CD4-positive, alpha-beta T cell treated with Interferon gamma for 1 hour (primary cell): ENCODE results near the gene ELMO1.

Source experiments
- DNase-seq: peaks from one replicate; pipeline ENCODE4 v3.0.0-alpha.2; 2020

Gene ELMO1

DNA sequence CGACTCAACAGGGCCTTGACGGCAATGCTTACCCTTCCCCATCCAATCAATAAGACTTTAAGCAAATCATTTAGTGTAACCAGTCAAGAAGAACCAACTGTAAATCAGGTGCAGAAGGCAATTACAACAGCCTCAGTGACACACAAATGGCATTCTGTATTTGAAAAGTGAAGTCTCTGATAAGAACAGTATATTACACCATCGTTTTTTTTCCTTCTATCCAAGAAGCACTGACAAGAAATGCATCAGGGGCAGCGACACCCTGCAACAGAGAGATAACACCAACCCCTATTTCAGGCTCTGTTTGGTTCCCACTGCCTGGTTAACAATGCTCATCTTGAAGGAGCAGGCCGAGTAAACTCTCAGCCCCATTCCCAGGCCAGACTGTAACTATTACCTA is 520.4 kb downstream of the ELMO1 start:
- DNase-seq, result no peak

DNA sequence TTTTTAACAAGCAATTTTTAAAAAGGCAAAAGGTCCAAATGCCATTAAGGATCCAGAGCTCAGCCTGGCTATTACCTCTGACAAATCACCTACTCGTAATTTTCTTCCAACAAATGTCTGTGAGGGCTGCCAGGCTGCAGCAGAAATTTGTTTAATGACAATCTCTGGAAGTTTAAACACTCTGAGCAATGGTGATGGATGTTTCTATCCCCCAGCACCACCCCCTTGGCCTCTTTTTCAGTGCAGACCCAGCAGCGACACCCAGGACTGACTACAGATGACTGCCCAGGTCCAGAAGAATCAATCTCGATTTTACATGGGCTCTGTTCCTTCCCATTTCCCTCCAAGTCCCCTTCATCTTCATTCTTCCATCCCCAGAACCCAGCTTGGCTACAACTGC is 523.0 kb downstream of the ELMO1 start:
- no peak for DNase-seq

DNA sequence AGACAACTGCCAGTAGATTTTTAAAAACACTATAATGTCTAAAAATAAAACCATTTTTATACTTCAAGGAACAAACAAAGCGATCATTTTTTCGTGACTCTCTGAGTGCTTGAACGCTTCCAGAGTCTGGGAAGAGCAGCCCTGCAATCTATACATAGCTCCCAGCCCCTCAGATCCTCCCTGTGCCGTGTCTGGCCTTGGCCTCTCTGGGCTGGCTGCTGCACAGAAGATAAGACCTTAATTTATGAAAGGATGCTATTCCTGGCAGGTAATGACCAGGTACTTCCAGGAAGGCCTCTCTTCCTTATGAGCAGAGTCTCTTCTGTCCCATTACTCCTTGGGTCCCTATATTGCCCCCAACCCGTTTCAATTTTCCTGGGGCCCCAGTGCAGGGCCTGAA is 523.5 kb downstream of the ELMO1 start:
- DNase-seq, result no peak

DNA sequence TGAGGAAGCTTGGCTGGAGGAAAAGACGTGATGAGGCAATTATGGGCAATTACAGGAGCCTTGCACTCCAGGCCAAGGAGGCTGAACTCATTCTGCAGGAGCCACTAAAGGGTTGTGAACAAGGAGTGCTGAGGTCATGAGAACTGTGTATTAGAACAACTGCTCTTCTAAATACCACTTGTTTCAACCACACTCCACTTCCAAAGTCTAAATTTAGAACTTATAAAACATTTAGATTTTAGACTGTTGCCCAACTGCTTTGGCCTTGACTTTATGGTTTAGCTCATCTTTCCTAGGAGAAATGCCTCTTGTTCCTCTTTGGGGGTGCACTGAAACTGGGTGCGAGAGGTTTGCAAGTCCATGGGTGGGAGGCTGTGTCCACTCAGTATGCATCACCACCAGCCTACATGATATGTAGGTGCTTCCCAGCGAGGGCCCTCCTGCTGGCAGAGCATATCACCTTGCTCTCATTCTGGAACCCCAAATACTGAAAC is 524.7 kb downstream of the ELMO1 start:
- DNase-seq, result no peak

DNA sequence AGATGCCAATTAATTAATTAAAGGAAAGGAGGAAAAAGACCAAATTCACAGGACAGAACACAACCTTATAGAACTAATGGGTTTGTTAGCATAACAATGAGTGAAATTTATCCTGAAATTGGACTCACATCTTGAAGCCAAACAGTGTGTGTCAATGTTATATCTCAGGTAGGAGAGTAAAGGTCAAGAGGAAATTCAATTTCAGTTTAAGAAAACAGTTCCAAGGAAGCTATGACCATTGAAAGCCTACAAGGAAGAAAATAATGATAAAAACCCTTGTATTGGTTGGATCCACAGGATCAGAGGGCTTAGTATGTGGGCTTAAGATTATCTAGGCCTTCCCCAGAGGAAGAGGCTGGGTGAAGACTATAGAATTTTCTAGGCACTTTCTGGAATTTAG is 525.5 kb downstream of the ELMO1 start:
- DNase-seq, result no peak

DNA sequence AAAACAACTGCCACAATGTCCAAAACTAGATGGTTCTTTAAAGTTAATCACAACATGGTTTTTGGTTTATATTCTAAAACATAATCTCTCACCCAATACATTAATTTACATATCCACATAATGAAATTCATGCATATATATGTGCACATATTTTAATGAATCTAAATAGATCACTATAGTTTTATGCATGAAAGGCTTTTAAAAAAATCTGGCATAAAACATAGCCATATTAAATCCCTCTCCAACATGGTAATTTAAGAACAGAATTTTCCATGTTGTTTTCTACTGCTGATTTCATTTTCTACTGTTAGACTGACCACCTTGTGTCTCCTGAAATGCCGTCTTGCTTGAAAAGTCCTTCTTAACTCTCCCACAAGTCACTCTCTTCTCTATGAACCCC is 528.2 kb downstream of the ELMO1 start:
- DNase-seq, result no peak

DNA sequence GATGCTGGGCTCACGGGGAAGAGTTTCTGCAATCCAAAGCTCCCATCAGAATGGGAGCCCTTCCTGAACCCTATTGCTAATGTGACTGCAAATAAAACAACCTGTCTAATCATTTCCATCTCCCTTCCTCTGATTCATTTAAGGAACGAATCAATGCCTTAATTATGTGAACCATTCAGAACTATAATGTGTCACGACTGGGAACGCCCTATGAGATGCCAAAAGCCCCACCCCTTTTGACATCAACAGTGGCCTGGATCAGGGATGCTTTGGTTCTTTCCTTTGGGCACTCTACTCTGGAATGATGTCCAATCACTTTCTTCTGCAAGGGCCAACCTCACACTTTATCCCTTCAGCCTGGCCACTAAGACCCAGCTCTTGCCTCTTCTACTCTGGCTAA is 528.9 kb downstream of the ELMO1 start:
- no peak for DNase-seq

DNA sequence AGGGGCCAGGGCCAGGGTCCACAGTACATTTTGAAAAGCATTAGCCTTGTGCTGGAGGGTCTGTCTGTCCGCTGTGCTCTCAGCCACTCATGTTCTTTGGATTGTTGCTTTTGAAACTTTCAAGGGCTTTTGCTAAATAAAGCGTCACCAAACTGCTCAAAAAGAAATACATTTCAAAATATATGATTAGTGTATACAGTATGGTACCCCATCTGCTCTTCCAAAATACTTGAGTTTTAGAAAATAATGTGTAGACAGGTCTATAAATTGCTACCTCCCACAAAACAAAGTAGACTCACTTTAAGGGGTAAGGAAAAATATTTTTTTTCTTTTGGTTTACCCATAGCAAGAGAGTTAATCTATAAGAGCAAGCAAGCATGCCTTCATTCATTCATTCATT is 530.1 kb downstream of the ELMO1 start:
- no peak for DNase-seq

DNA sequence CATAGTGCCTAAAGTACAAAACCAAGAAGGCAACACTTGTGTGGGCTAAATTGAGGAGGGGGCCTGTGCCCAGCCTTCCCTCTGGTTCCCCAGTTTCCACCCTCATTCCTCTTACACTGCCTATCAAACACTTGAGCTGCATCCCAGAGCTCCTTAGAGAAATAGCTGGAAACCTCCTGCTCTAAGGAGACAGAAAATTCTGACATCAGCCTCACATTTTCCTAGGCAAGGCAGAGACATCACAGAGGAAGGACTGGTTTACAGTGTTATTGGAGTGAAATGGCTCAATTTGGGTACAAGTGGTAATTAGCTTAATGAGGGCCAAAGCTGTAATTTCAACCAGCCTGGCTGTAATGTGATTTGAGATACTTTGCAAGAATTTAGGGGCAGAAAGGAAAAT is 532.0 kb downstream of the ELMO1 start:
- DNase-seq, result no peak

DNA sequence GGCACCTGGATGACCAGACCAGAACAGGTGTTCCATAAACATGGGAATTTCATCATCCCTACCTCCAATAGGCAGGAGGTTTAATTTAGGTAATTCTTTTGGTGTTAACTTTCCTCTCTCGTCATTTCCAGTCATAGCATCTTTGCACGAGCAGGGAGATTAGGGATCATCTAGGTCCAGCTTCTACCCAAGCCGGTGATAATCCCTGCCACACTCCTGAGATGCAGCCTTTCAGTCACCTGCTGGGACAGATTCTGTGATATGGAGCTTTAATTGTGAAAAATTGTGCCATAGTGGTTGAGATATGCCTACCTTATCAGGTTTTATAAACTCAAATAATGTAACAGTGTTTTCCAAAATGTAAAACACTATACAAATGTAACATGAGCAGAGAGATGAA is 532.5 kb downstream of the ELMO1 start:
- DNase-seq, result no peak

DNA sequence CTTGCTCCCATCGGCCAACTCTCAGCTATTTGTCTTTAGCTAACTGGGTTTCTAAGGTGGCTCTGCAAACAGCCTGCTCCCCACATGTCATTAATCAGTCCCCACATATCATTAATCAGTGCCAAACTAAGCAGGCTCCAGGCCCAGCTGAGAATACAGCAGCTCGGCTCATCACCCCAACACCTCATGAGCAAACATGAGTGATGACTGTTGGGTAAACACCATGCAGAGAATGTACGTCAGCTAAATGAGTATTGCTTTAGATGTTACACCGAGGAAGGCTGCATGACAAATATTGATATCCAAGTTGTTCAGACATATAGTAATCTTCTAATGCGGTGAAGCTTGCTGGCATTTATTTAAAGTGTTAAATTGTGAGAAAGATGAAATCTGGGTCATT is 536.9 kb downstream of the ELMO1 start:
- DNase-seq, result no peak

DNA sequence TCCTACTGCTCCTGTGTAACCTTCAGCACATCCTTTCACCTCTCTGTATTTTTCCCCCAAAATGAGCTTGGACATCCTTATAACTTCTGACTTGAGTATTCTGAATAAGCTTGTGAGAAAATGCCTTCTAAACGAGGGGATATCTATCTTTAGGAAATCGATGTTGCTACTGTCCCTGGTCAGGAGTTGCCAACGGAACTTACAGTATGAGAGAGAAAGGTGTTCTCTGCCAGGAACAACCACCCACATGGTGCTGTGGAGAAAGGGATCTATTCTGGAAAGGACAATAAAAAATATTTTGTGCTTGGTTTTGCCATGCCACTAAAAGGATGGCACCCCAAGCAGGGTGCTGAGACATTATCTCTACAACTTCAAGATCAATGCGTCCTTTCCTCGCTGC is 537.8 kb downstream of the ELMO1 start:
- no peak for DNase-seq

DNA sequence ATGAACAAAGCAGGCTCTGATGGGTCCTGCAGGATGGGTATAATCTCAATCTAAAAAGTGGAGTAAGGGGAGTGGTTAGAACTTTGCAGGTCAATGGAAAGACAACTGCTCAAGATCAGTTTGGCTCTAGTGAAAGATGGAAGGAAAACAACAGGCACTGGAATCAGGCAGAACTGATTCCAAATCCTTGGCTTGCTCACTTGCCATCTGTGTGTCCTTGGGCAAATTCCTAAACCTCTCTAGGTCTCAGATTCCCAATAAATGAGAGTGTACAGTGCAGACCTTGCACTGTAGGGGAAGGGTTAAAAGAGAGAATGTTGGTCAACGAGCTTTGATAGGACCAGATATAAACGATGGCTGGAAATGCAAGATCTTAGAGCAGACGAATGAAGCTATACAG is 538.3 kb downstream of the ELMO1 start:
- no peak for DNase-seq

DNA sequence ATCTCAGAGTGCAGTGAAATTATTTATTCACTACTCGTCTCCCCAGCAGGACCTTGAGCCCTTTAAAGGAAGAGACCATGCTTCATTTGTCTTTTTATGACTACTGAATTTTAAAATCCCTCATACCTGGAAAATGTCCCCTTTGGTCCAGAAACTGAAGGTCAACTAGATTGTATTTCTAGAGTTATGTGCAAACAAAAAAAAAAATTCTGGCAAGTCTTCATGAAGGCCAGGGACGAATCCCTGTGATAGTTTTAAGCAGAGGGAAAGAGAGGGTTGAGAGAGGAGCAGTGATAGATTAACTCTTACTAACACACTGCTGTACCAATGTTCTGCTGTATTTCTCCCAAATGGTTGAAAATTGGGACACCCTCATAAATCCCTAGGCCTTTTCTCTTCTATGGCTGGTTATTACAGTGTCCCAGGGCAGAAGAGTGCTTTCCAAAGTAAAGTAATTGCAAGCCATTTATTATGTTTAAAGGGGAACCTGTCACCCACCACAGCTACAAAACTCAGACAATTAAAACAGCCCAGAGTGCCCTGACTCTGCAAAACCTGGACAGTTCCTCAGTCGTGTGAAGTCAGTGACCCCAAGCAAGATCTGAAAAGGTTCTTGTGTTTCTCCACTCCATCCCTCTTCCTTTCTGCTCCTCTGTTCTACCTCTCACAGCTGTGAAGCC is 541.6 kb downstream of the ELMO1 start:
- no peak for DNase-seq

DNA sequence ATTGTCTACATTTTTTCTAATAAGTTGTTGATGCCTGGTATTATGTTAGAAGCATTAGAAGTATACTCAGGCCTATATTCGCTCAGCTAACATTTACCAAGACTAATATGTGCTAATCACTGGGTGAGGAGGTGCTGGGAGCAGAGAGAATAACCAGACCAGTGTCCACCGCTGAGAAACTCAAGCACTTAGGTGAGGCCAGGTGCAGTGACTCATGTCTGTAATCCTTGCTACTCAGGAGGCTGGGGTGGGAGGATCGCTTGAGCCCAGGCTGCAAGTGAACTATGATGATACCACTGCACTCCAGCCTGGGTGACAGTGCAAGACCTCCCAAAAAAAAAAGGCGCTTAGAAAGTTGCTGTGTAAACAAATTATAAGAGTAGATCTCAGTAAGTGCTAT is 542.2 kb downstream of the ELMO1 start:
- no peak for DNase-seq

DNA sequence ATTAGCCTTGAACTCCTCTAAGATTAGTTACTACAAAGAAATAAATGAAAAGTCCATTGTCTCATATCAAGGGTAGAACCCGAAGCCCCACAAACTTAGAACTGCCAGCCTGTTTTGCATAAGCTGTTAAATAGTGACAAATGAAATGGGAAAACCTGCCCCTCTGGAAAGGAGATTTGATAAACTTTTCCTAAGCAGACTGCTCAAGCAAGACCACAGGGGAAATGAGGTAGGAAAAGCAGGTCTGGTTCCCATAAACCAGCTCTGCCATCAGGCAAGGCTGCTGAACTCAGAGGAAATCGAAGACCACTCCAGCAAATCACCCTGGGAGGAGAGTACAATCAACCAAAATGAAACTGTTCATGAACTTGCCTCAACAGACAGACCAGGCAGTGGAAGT is 542.8 kb downstream of the ELMO1 start:
- DNase-seq, result no peak

DNA sequence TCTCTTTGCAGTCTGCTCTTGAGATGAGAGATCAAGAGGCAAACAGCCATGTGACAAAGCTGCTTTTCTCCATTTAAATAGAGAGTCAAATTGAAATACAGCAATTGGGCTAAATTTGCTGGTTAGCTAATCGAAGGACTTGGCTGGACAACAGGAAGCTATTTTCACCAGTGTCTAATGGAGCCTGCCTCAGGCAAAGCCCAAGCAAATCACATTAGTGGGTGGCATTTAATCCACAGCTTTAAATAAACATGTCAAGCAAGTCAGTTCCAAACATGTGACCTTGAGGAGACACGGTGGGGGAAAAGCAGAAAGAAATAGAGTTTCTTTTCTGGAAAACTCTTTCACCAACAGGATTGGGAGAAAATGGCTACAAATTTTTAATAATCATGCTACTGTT is 543.9 kb downstream of the ELMO1 start:
- no peak for DNase-seq

DNA sequence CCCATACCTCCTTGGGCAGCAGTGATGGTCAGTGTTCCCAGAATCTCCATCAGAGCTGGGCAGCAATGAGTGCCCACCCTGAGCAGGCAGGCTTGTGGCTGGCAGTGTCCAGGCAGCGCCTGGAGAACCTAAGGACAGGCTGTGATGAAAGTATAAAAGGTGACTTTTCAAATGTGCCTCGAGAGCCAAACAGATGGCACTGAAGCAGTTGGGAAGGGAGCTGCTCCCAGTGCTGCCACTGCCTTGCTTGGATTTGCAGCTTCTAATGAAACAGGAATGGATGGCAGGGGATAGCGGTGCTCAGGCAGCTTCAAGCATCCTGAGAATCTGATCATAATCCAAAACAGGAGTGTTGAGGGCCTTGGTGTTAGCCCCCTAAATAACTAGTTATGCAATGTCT is 544.6 kb downstream of the ELMO1 start:
- no peak for DNase-seq

DNA sequence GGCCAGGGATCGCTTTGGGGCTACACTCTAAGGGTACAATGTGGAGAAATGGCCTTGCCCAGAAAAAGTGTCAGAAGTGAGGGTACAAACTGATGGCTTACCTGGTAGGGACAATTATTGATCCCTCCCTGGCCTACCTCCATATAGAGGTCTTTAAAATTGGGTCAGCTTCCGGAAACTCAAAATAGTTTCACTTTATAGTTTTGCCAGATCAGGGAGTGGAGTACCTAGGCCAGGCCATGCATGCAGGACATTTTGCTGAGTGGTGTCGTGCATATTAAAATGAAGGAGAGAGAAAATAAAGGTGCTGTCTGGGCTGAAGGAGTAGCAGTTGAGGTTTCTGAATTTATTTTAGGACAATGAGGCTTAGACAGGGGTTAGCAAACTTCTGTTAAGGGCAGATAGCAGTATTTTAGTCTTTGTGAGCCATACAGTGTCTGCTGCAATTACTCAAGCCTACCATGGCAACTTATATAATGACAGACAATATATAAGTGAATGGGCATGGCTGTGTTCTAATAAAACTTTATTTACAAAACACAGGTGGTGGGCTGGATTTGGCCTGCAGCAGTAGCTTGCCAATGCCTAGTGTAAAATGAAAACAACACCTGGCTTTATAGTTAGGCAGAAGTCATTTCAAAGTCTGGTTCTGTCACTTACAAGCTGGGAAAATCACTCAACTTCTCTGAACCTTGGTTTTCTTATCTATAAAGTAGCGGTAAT is 547.5 kb downstream of the ELMO1 start:
- DNase-seq, result no peak

DNA sequence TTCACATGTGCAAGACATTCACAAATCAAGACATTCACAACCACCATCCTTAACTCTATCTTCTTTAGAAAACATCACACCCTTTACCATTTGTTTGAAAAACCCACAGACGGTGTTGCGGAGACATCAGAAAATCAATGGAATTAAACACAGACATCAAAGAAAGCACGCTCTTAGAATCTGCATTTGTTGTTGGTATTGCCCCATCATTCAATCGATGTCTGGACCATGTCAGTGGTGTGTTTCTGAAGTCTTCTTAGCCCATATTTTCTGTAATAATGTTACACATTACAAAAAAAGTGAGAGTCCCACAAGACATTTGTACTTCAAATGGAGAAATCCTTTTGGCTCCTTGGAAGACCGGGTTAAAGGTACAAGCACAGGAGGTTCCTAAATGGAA is 550.5 kb downstream of the ELMO1 start:
- DNase-seq, result no peak

DNA sequence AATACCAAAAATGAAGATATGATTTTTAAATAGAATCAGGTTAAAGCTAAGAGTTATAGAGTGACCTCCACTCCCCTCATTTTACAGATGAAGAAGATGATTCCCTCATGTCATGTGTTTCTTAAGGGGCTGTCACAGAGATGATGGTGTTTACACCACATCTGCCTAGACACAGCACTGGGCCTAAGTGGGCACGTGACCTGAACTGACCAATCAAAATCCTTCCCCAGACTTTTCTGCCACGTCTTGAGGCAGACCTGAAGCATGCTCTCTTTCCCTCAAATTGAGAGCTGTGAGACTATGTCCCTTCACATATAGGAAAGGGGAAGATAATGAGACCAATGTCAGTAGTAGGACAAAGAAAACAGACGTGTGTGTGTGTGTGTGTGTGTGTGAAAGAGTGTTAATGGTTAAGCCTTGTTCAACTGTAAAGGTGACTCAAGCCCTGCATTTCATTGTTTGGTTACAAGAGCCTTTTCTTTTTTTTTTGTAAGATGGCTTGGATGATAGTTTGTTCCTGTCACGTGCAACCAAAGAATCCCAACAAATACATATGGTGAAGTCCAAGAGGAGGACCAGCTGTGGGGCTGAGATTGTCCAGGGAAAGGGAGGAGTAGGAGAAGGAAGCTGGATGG is 551.6 kb downstream of the ELMO1 start:
- no peak for DNase-seq

DNA sequence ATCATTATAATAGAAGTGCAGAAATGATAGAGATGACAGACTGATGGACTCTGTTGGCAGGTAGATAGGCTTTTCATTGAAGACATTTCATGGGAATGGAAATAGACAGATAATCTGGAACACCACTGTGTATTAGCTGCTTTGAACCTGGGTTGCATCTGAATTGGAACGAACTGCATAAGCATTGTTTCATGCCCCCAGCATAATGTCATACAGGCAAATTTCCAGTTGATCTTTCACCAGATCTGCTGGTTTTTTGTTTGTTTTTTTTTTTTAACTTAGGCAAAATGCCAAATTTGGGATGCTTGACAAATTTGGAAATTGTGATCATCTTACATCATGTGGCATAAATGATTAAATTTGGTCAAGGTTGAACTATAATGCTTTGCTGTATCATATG is 552.2 kb downstream of the ELMO1 start:
- no peak for DNase-seq

DNA sequence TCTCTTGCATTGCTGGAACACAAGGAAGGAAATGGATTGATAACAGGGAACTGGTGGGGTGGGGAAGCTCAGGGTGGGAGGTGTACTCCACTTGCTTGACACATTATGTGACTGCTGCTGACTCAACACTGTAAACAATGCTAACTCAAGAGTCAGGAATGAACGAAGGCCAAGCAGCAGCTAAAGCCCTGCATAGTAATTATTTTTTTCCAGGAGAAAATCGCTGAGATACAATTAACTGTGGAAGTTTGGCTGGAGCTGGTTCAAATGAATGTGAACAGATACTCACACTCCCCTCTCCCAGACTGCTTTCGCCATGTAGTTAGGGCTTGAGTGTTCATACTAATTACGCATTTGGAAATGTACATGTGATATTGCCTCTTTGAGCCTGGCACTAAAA is 553.5 kb downstream of the ELMO1 start:
- no peak for DNase-seq

DNA sequence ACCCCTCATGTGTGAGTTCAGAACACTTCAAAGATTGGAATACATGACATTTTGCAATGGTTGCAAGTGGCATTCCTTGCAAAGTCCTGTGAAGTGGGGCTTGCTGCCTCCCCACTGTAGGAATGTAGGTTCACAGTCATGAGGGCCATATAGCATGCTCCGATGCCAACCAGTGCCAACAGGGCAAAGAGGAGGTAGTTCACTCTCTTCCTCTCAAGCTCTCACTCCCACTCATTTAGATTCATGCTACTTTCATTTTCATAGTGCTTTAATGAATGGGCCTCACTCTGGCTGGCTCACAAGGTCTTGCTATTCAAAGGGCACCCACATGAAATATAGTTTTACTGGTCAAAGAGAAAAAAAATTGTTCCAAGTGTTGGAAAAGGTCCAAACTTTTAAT is 554.5 kb downstream of the ELMO1 start:
- DNase-seq, result no peak
